ENCODE results near the gene ZC3H7B. TPM values are rescaled to one million over a fixed set of nuclear protein-coding genes. Genes with fewer than 3 reads are reported as not detected.

Gene ZC3H7B
- total RNA-seq, 1 donor from 2014 or later: 66.7 TPM

DNA sequence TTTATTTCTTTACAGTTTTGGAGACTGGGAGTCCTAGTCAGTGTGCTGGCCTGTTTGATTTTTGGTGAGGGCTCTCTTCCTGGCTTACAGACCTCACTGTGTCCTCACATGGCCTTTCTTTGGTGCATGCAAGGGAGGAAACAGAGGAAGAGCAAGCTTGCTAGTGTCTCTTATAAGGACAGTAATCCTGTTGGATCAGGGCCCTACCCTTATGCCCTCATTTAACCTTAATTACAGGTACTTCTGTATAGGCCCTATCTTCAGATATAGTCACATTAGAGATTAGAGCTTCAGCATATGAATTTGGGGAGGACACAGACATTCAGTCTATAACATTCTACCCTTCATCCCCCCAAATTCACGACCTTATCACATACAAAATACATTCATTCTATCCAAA is 14.3 kb downstream of the ZC3H7B start:
- no peak overlapping the region for H3K4me3 Mint-ChIP-seq (ENCODE audit: unreplicated experiment)
- H3K4me3 ChIP-seq (ENCODE audit: insufficient read depth, low read depth, low read length): no peak overlapping the region
- no peak overlapping the region for H3K4me2 ChIP-seq (ENCODE audit: low read length)
- no peaks in the 10 kb centered on the region for H3K27me3 ChIP-seq (ENCODE audit: insufficient read depth, low read length)
- H3K36me3 Mint-ChIP-seq (ENCODE audit: low read depth, unreplicated experiment): peaks cover 6% of the 10 kb centered on the region
- DNase-seq (ENCODE audit: low read depth): no peak
- H3K9me3 Mint-ChIP-seq (ENCODE audit: unreplicated experiment): no peaks in the 10 kb centered on the region
- peaks cover 50% of the 10 kb centered on the region for H4K20me1 ChIP-seq (ENCODE audit: insufficient read depth, low read length)
- no peak for FAIRE-seq
- H3K9me3 ChIP-seq (ENCODE audit: insufficient read depth, low read depth, low read length): no peaks in the 10 kb centered on the region
- H2AFZ ChIP-seq (ENCODE audit: low read depth, low read length): no peak overlapping the region
- H3K4me1 ChIP-seq (ENCODE audit: insufficient read depth, low read length): peaks cover 7% of the 10 kb centered on the region
- H3K36me3 ChIP-seq (ENCODE audit: insufficient read depth, low read length): no peaks in the 10 kb centered on the region
- H3K27ac Mint-ChIP-seq (ENCODE audit: unreplicated experiment): no peak overlapping the region
- H3K9ac ChIP-seq (ENCODE audit: low read length): no peak overlapping the region
- H3K4me1 Mint-ChIP-seq (ENCODE audit: low read depth, unreplicated experiment): peaks cover 5% of the 10 kb centered on the region
- no peak overlapping the region for H3K27ac ChIP-seq (ENCODE audit: low read depth, low read length)
- H3K79me2 ChIP-seq (ENCODE audit: insufficient read depth, low read length): peaks cover 71% of the 10 kb centered on the region
- TF ChIP-seq EZH2 (IDR thresholded peaks at IDR 0.05; ENCODE audit: insufficient read depth, low read length): no peak
- TF ChIP-seq, protein P1, sequence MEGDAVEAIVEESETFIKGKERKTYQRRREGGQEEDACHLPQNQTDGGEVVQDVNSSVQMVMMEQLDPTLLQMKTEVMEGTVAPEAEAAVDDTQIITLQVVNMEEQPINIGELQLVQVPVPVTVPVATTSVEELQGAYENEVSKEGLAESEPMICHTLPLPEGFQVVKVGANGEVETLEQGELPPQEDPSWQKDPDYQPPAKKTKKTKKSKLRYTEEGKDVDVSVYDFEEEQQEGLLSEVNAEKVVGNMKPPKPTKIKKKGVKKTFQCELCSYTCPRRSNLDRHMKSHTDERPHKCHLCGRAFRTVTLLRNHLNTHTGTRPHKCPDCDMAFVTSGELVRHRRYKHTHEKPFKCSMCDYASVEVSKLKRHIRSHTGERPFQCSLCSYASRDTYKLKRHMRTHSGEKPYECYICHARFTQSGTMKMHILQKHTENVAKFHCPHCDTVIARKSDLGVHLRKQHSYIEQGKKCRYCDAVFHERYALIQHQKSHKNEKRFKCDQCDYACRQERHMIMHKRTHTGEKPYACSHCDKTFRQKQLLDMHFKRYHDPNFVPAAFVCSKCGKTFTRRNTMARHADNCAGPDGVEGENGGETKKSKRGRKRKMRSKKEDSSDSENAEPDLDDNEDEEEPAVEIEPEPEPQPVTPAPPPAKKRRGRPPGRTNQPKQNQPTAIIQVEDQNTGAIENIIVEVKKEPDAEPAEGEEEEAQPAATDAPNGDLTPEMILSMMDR (IDR thresholded peaks at IDR 0.05; ENCODE audit: insufficient read depth, low read depth, low read length): no peak
- H3K27me3 Mint-ChIP-seq (ENCODE audit: low read depth, unreplicated experiment): no peaks in the 10 kb centered on the region

DNA sequence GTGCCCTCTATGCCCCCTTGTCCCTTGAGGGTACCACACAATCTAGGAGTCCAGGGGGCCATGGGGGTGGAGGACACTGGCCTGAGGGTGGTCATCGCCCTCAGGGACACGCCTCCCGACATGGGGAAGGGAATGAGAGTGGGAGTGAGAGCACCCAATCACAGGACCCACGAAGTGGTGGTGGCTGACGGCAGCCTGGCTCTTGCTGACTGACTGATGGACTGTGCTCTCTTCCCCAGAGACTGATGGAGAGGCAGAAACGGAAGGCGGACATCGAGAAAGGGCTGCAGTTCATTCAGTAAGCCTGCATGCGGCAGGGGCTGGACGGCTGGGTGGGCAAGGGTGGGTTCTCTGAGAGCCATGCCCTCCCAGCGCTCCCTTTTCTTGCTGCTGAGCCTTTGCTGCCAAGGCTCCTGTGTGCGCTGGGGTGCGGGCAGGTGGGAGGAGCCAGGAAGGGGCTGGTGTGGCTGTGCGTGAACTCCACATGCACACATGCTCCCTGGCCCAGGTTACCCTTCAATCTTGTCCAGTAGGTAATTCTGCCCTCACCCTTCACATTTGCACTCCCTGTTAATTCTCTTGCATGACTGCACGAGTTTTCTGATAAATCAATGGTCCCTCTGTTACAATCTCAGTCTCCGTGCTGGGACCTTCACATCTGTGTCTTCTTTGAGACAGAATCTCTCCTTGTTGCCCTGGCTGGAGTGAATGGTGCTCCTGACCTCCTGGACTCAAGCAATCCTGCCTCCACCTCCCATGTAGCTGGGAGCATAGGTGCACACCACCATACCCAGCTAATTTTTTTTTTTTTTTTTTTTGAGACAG is 19.3 kb downstream of the ZC3H7B start:
- Mint-ChIP-seq H3K4me3 (ENCODE audit: unreplicated experiment) (no peak overlapping the region), H3K9me3 (ENCODE audit: unreplicated experiment) (no peaks in the 10 kb centered on the region), H3K36me3 (ENCODE audit: low read depth, unreplicated experiment) (peaks cover 15% of the 10 kb centered on the region), H3K27me3 (ENCODE audit: low read depth, unreplicated experiment) (no peaks in the 10 kb centered on the region), H3K27ac (ENCODE audit: unreplicated experiment) (no peak overlapping the region), H3K4me1 (ENCODE audit: low read depth, unreplicated experiment) (peaks cover 7% of the 10 kb centered on the region)
- H3K9me3 ChIP-seq (ENCODE audit: insufficient read depth, low read depth, low read length): no peaks in the 10 kb centered on the region
- no peak overlapping the region for H3K27ac ChIP-seq (ENCODE audit: low read depth, low read length)
- no peaks in the 10 kb centered on the region for H3K36me3 ChIP-seq (ENCODE audit: insufficient read depth, low read length)
- no peak overlapping the region for H2AFZ ChIP-seq (ENCODE audit: low read depth, low read length)
- no peak overlapping the region for H3K4me2 ChIP-seq (ENCODE audit: low read length)
- H3K27me3 ChIP-seq (ENCODE audit: insufficient read depth, low read length): no peaks in the 10 kb centered on the region
- FAIRE-seq (no peak), DNase-seq (ENCODE audit: low read depth) (no peak)
- no peak overlapping the region for H3K9ac ChIP-seq (ENCODE audit: low read length)
- H4K20me1 ChIP-seq (ENCODE audit: insufficient read depth, low read length): peaks cover 51% of the 10 kb centered on the region
- TF ChIP-seq, protein P1 (IDR thresholded peaks at IDR 0.05; ENCODE audit: insufficient read depth, low read depth, low read length): no peak
- TF ChIP-seq EZH2 (IDR thresholded peaks at IDR 0.05; ENCODE audit: insufficient read depth, low read length): no peak
- H3K4me3 ChIP-seq (ENCODE audit: insufficient read depth, low read depth, low read length): no peak overlapping the region
- H3K79me2 ChIP-seq (ENCODE audit: insufficient read depth, low read length): peaks cover 28% of the 10 kb centered on the region
- H3K4me1 ChIP-seq (ENCODE audit: insufficient read depth, low read length): no peaks in the 10 kb centered on the region
